Testis (tissue), 2 donors: ENCODE measurements around the gene CDH9.

ENCODE experiments used
- CTCF ChIP-seq, 3 experiments: fragments of 450-650 bp in 2 of 3; fragments of 200-600 bp in 1 of 3; sonication (generic) in 1 of 3; IDR thresholded peaks; one replicate each; pipeline ENCODE4 v1.5.1; 2016 to 2019; ENCODE audit warnings: antibody characterized with exemption in 3 of 3, mild to moderate bottlenecking in 2 of 3, moderate library complexity in 1 of 3
- POLR2A ChIP-seq: fragments of 450-650 bp; IDR thresholded peaks from one replicate; pipeline ENCODE4 v1.6.1; 2017; ENCODE audit warnings: antibody characterized with exemption, mild to moderate bottlenecking, moderate library complexity

GRCh38 chr5:26872337-26872736 lies 166.0 kb downstream of the CDH9 start:
- TF ChIP-seq CTCF (IDR thresholded peaks at IDR 0.05) (no peak), POLR2A (no peak)
